B cell (primary cell): Measurements from ENCODE around the gene GHSR.

Experiments
- EZH2 ChIP-seq: IDR thresholded peaks from 2 replicates; pipeline ENCODE4 v1.6.1; 2012; ENCODE audit warnings: borderline replicate concordance, low read depth, mild to moderate bottlenecking, moderate library complexity, low read length; ENCODE audit not compliant: insufficient read depth, poor library complexity, severe bottlenecking
- TF ChIP-seq, protein P1 (sequence below): fragments of 200-600 bp; IDR thresholded peaks from one replicate; pipeline ENCODE4 v1.8.0; 2022; ENCODE audit warnings: antibody characterized with exemption, mild to moderate bottlenecking

DNA sequence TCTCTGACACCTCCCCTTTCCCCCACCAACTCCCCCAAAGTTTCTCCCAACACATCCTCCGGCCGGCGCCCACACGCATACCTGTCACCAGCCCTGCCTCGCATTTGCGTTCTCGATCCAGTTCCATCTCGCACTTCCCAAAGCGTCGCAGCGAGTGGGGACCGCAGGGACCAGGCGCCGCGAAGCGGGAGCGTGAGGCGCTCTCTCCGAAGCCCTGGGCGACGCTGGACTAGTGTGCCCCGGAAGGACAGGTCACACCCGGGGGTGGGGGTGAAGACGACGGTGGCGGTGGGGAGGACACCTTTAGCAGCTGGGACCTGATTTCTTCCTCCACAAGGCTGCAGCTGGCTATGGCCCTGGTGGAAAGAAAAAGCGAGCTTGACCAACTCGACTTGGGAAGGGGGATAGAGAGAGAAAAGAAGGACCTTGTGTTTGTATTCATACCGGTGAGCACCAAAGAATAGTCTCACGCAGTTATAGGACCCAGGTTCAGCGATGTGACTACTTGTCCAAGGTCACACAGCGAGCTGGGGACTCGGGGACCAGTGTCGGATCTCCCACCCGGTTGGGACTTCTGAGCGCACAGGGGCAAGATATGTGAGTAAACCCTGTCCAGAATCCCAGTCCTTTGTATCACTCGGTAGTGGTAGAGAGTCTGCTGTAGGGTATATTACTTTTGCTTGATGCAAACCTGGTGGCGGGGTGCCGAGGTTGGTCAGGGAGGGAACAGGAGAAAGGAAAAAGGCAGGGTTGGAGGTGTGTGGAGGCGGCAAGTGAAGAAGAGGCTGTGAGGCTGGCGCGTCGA is 607 bp upstream of the GHSR start:
- TF ChIP-seq, protein P1, sequence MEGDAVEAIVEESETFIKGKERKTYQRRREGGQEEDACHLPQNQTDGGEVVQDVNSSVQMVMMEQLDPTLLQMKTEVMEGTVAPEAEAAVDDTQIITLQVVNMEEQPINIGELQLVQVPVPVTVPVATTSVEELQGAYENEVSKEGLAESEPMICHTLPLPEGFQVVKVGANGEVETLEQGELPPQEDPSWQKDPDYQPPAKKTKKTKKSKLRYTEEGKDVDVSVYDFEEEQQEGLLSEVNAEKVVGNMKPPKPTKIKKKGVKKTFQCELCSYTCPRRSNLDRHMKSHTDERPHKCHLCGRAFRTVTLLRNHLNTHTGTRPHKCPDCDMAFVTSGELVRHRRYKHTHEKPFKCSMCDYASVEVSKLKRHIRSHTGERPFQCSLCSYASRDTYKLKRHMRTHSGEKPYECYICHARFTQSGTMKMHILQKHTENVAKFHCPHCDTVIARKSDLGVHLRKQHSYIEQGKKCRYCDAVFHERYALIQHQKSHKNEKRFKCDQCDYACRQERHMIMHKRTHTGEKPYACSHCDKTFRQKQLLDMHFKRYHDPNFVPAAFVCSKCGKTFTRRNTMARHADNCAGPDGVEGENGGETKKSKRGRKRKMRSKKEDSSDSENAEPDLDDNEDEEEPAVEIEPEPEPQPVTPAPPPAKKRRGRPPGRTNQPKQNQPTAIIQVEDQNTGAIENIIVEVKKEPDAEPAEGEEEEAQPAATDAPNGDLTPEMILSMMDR, result no peak
- no peak for TF ChIP-seq EZH2
